Keratinocyte (primary cell): Measurements from ENCODE around the gene PRL. TPM values are rescaled to one million over a fixed set of nuclear protein-coding genes. Genes with fewer than 3 reads are reported as not detected.

Experiments used
- DNase-seq: peaks from one replicate; pipeline ENCODE4 v3.0.0-alpha.2; 2011; ENCODE audit warnings: low read depth, missing footprints, low spot score
- FAIRE-seq: peaks from 2 replicates; lab custom pipeline; 2011; peaks lifted over from hg19 to GRCh38; lab: Jason Lieb, UNC
- H2AFZ ChIP-seq: 2 replicates; pipeline ENCODE4 v1.6.0; 2012; ENCODE audit warnings: low read length, control low read depth, inconsistent platforms; ENCODE audit not compliant: control insufficient read depth
- H3K27ac ChIP-seq: 2 replicates; pipeline ENCODE4 v1.5.1; 2011; ENCODE audit warnings: low read length; ENCODE audit not compliant: control insufficient read depth, insufficient read depth
- H3K27me3 ChIP-seq: 3 replicates; pipeline ENCODE4 v1.6.0; 2011; ENCODE audit warnings: low read length; ENCODE audit not compliant: control insufficient read depth, insufficient read depth; ENCODE audit errors: extremely low read depth
- H3K36me3 ChIP-seq, 2 experiments: 2 replicates in 1 of 2; 3 replicates in 1 of 2; pipeline ENCODE4 v1.5.1; 2011; ENCODE audit warnings: low read length in 2 of 2, mild to moderate bottlenecking in 1 of 2; ENCODE audit not compliant: control insufficient read depth in 2 of 2, insufficient read depth in 2 of 2; ENCODE audit errors: extremely low read depth in 1 of 2
- H3K4me1 ChIP-seq: 3 replicates; pipeline ENCODE4 v1.5.1; 2011; ENCODE audit warnings: low read length; ENCODE audit not compliant: control insufficient read depth, insufficient read depth; ENCODE audit errors: extremely low read depth
- H3K4me2 ChIP-seq: 3 replicates; pipeline ENCODE4 v1.6.0; 2011; ENCODE audit warnings: low read depth, low read length; ENCODE audit not compliant: control insufficient read depth, insufficient read depth; ENCODE audit errors: extremely low read depth
- H3K4me3 ChIP-seq, 3 experiments: fragments of 200-600 bp in 1 of 3; sonication (generic) in 1 of 3; 2 replicates in 2 of 3; 3 replicates in 1 of 3; pipeline ENCODE4 v1.5.1; 2011 to 2016; ENCODE audit warnings: low read length in 3 of 3, mild to moderate bottlenecking in 3 of 3, control low read depth in 2 of 3, inconsistent platforms in 1 of 3, low read depth in 1 of 3, mixed read lengths in 1 of 3, mixed run types in 1 of 3, moderate library complexity in 1 of 3; ENCODE audit not compliant: control insufficient read depth in 2 of 3, insufficient read depth in 2 of 3; ENCODE audit errors: extremely low read depth in 1 of 3
- H3K79me2 ChIP-seq: 2 replicates; pipeline ENCODE4 v1.6.0; 2012; ENCODE audit warnings: low read length; ENCODE audit not compliant: control insufficient read depth, insufficient read depth
- H3K9ac ChIP-seq: 3 replicates; pipeline ENCODE4 v1.6.0; 2011; ENCODE audit warnings: low read length; ENCODE audit not compliant: control insufficient read depth, insufficient read depth; ENCODE audit errors: extremely low read depth
- H3K9me1 ChIP-seq: 3 replicates; pipeline ENCODE4 v1.6.0; 2011; ENCODE audit warnings: low read length; ENCODE audit not compliant: control insufficient read depth, insufficient read depth; ENCODE audit errors: extremely low read depth
- H3K9me3 ChIP-seq: 2 replicates; pipeline ENCODE4 v1.5.1; 2012; ENCODE audit warnings: low read depth, low read length; ENCODE audit not compliant: control insufficient read depth
- H4K20me1 ChIP-seq: 3 replicates; pipeline ENCODE4 v1.6.0; 2011; ENCODE audit warnings: low read length; ENCODE audit not compliant: control insufficient read depth, insufficient read depth; ENCODE audit errors: extremely low read depth
- CTCF ChIP-seq, 3 experiments: IDR thresholded peaks in 1 of 3; conservative IDR thresholded peaks in 1 of 3; optimal IDR thresholded peaks in 1 of 3; 2 replicates in 2 of 3; 3 replicates in 1 of 3; pipeline versions ENCODE3 to v1.5.1; 2011; ENCODE audit warnings: low read length in 3 of 3, mild to moderate bottlenecking in 3 of 3, moderate library complexity in 2 of 3, control low read depth in 1 of 3, inconsistent platforms in 1 of 3; ENCODE audit not compliant: insufficient read depth in 2 of 3; ENCODE audit errors: extremely low read depth in 1 of 3
- EZH2 ChIP-seq: IDR thresholded peaks from one replicate; pipeline ENCODE4 v1.6.1; 2012; ENCODE audit warnings: inconsistent platforms, mild to moderate bottlenecking, low read length, moderate library complexity
- dilution Hi-C: fragments of 300-500 bp; cut with MboI; formaldehyde crosslinking; loops from one replicate; pipeline ENCODE4 v1.7.0; 2020; ENCODE audit warnings: low sequenced_read_pairs; ENCODE audit not compliant: extremely low pct_ligation_motif_present
- polyA plus RNA-seq, 5 experiments: library from polyadenylated mRNA; depleted of rRNA in 3 of 5; stranded (reverse) in 3 of 5; stranded (forward) in 1 of 5; unstranded in 1 of 5; fragments of >200 nt; gene quantifications; 1 replicate in 1 of 5; 2 replicates in 3 of 5; 3 replicates in 1 of 5; pipeline versions ENCODE4 v1.2.1 to v1.2.3, GENCODE V29; 2011 to 2012; ENCODE audit warnings: missing spikeins in 2 of 5, low read depth in 1 of 5, low replicate concordance in 1 of 5

PRL gene
- polyA plus RNA-seq, 1 donor (not counting 4 experiments of a cell fraction or from before 2014, with no cell fraction given): not detected

- no peak overlapping the region for H3K4me3 ChIP-seq
- no peak overlapping the region for H3K4me2 ChIP-seq
- H3K9me3 ChIP-seq: no peaks in the 10 kb centered on the region
- H3K9me1 ChIP-seq: no peaks in the 10 kb centered on the region
- H3K27ac ChIP-seq: no peak overlapping the region
- FAIRE-seq: no peak
- DNase-seq: no peak
- no peak overlapping the region for H2AFZ ChIP-seq
- H3K79me2 ChIP-seq: no peaks in the 10 kb centered on the region
- H3K4me1 ChIP-seq: no peaks in the 10 kb centered on the region
- dilution Hi-C loops: no loop called here
- H4K20me1 ChIP-seq: no peaks in the 10 kb centered on the region
- H3K36me3 ChIP-seq: no peaks in the 10 kb centered on the region
- no peaks in the 10 kb centered on the region for H3K27me3 ChIP-seq
- no peak overlapping the region for H3K9ac ChIP-seq
- TF ChIP-seq CTCF (optimal IDR thresholded peaks at IDR 0.05 in 1 of 3, IDR thresholded peaks at IDR 0.05 in 1 of 3, conservative IDR thresholded peaks at IDR 0.05 in 1 of 3; ENCODE audit: extremely low read depth in 1 of 3, insufficient read depth in 2 of 3, low read length in 3 of 3): no peak
- TF ChIP-seq EZH2: no peak
Observed at GRCh38 chr6:22288721-22289120, 8.1 kb downstream of the PRL start.

- dilution Hi-C loops: no loop called here
- Histone ChIP-seq H3K36me3 (no peaks in the 10 kb centered on the region), H3K4me1 (no peaks in the 10 kb centered on the region)
Observed at GRCh38 chr6:22284666-22285065, 12.2 kb downstream of the PRL start.

More at GRCh38 chr6:22284666-22285065, 12.2 kb downstream of the PRL start:
- Histone ChIP-seq H3K4me2 (no peak overlapping the region), H3K9me1 (no peaks in the 10 kb centered on the region), H3K9ac (no peak overlapping the region), H3K9me3 (no peaks in the 10 kb centered on the region), H2AFZ (no peak overlapping the region), H4K20me1 (no peaks in the 10 kb centered on the region), H3K27ac (no peak overlapping the region), H3K4me3 (no peak overlapping the region), H3K27me3 (no peaks in the 10 kb centered on the region), H3K79me2 (no peaks in the 10 kb centered on the region)
- FAIRE-seq: no peak
- TF ChIP-seq EZH2 (no peak), CTCF (optimal IDR thresholded peaks at IDR 0.05 in 1 of 3, IDR thresholded peaks at IDR 0.05 in 1 of 3, conservative IDR thresholded peaks at IDR 0.05 in 1 of 3; ENCODE audit: extremely low read depth in 1 of 3, insufficient read depth in 2 of 3, low read length in 3 of 3) (no peak)
- no peak for DNase-seq
